Stomach (tissue), 4 donors: Measurements from ENCODE around the gene TRA2B.
"Not testable (repeated sequence)": the region's sequence is repeated elsewhere in the genome, so short reads cannot be mapped to it uniquely, and the experiment has no call there.

Experiments
- POLR2A ChIP-seq, 4 donors: fragments of 450-650 bp; IDR thresholded peaks; one replicate each; pipeline ENCODE4 v1.6.1; 2016; ENCODE audit warnings: antibody characterized with exemption in 4 of 4, control low read depth in 2 of 4, mild to moderate bottlenecking in 1 of 4, moderate library complexity in 1 of 4
- POLR2AphosphoS5 ChIP-seq, 3 donors: sonication (generic); formaldehyde crosslinking; IDR thresholded peaks; one replicate each; pipeline ENCODE4 v1.6.1; 2016; ENCODE audit warnings: antibody characterized with exemption in 3 of 3
- TF ChIP-seq, protein P1 (sequence below), 7 experiments: fragments of 450-650 bp in 4 of 7; fragments of 200-600 bp in 3 of 7; sonication (generic) in 3 of 7; IDR thresholded peaks; one replicate each; pipeline ENCODE4 v1.5.1; 2016 to 2019; ENCODE audit warnings: antibody characterized with exemption in 7 of 7, control low read depth in 2 of 7, mild to moderate bottlenecking in 1 of 7

DNA sequence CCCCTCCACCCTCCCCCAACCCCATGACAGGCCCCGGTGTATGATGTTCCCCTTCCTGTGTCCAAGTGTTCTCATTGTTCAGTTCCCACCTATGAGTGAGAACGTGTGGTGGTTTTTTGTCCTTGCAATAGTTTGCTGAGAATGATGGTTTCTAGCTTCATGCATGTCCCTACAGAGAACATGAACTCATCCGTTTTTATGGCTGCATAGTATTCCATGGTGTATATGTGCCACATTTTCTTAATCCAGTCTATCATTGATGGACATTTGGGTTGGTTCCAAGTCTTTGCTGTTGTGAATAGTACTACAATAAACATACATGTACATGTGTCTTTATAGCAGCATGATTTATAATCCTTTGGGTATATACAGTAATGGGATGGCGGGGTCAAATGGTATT, 27.9 kb downstream of the TRA2B start:
- TF ChIP-seq, protein P1, sequence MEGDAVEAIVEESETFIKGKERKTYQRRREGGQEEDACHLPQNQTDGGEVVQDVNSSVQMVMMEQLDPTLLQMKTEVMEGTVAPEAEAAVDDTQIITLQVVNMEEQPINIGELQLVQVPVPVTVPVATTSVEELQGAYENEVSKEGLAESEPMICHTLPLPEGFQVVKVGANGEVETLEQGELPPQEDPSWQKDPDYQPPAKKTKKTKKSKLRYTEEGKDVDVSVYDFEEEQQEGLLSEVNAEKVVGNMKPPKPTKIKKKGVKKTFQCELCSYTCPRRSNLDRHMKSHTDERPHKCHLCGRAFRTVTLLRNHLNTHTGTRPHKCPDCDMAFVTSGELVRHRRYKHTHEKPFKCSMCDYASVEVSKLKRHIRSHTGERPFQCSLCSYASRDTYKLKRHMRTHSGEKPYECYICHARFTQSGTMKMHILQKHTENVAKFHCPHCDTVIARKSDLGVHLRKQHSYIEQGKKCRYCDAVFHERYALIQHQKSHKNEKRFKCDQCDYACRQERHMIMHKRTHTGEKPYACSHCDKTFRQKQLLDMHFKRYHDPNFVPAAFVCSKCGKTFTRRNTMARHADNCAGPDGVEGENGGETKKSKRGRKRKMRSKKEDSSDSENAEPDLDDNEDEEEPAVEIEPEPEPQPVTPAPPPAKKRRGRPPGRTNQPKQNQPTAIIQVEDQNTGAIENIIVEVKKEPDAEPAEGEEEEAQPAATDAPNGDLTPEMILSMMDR (IDR thresholded peaks at IDR 0.05): not testable (repeated sequence)
- not testable (repeated sequence) for TF ChIP-seq POLR2A, POLR2AphosphoS5 (IDR thresholded peaks at IDR 0.05)
